Psoas muscle (tissue), 8 donors: ENCODE results near the gene ATP2A3. TPM values are rescaled to one million over a fixed set of nuclear protein-coding genes. Genes with fewer than 3 reads are reported as not detected.

ENCODE experiments used
- ATAC-seq, 4 donors: fragments of 200-7000 bp; cut with Tn5 transposase; one replicate each; pipeline ENCODE4 v1.9.1; 2020; ENCODE audit warnings: moderate library complexity in 3 of 4, mild to moderate bottlenecking in 2 of 4
- DNase-seq, 2 donors: peaks; one replicate each; pipeline ENCODE4 v3.0.0-alpha.2; 2020
- H3K27ac ChIP-seq: fragments of 200-600 bp; one replicate; pipeline ENCODE4 v1.8.0; 2022
- H3K27me3 ChIP-seq, 3 donors: fragments of 200-600 bp in 1 of 3; one replicate each; pipeline versions ENCODE4 v1.6.1 to v1.8.0; 2013 to 2022; ENCODE audit warnings: low read length in 2 of 3, mild to moderate bottlenecking in 2 of 3, moderate library complexity in 1 of 3; ENCODE audit not compliant: insufficient read depth in 3 of 3
- H3K36me3 ChIP-seq, 2 donors: fragments of 200-600 bp in 1 of 2; one replicate each; pipeline versions ENCODE4 v1.6.1 to v1.8.0; 2013 to 2022; ENCODE audit warnings: low read depth in 1 of 2, mild to moderate bottlenecking in 1 of 2, moderate library complexity in 1 of 2; ENCODE audit not compliant: insufficient read depth in 1 of 2
- H3K4me1 ChIP-seq: fragments of 200-600 bp; one replicate; pipeline ENCODE4 v1.8.0; 2022
- H3K4me3 ChIP-seq: fragments of 200-600 bp; one replicate; pipeline ENCODE4 v1.8.0; 2022; ENCODE audit warnings: mild to moderate bottlenecking
- H3K9me3 ChIP-seq: fragments of 200-600 bp; one replicate; pipeline ENCODE4 v1.8.0; 2022
- CTCF ChIP-seq: fragments of 200-600 bp; IDR thresholded peaks from one replicate; pipeline ENCODE4 v1.8.0; 2022; ENCODE audit warnings: antibody characterized with exemption
- WGBS, 3 donors: extraction: QIAGEN DNeasy Blood & Tissue Kit; methylation state at CpG; one replicate each; pipeline versions ENCODE4 v1.1.6 to v1.1.7; 2013; 5-methylcytosine and 5-hydroxymethylcytosine counted together
- intact Hi-C, 2 donors: fragments of 100-400 bp; cut with DNase I; formaldehyde crosslinking; loops; one replicate each; pipeline versions ENCODE4 v1.11.0 to v1.14.2; 2022
- polyA plus RNA-seq, 3 donors: library from polyadenylated mRNA; stranded (reverse); fragments of 200-250 nt; gene quantifications; one replicate each; pipeline ENCODE4 v1.2.3, GENCODE V29; 2013
- total RNA-seq, 4 donors: library from RNA; stranded (reverse); fragmentation: NEBNext Ultra II Directional in 2 of 4; extraction: Animal tissue kit (Norgen Biotek cat#: 25700) in 2 of 4; gene quantifications; one replicate each; pipeline versions ENCODE4 v1.2.1 to v1.2.4, GENCODE V29; 2021 to 2023
- donor health status: healthy with polysubstance abuse.
- donor health status: DM: no; HTN: no; CAD: no; lungs with moderate emphysema.
- donor health status: Bipolar disorder and iron deficiency.
- donor health status: healthy.
- donor health status: DM: yes; HTN: yes; CAD: no.
- donor health status: DM: no; HTN: no; CAD: no.
- donor health status: DM: no; HTN: no; CAD: no.
- donor health status: DM: yes; HTN: yes; CAD: no.

ATP2A3 gene
- total and polyA plus RNA-seq, 7 donors, result 1.2 to 3.8 (median 3.0) TPM

- intact Hi-C loops, result no loop called here
- DNase-seq (no peak), ATAC-seq (no peak)
- no peaks in the 10 kb centered on the region for H3K27me3 ChIP-seq
- no peaks in the 10 kb centered on the region for H3K4me1 ChIP-seq
- WGBS, 3 donors, result 87 to 89% (median 88%) methylated on average over 18 of the region's 18 CpGs
- TF ChIP-seq CTCF, result no peak
- H3K36me3 ChIP-seq, result no peaks in the 10 kb centered on the region
- H3K9me3 ChIP-seq, result no peaks in the 10 kb centered on the region
- H3K4me3 ChIP-seq, result no peak overlapping the region
- H3K27ac ChIP-seq, result no peak overlapping the region
Observed at GRCh38 chr17:3923466-3924190, 40.6 kb downstream of the ATP2A3 start.

GRCh38 chr17:3922765-3923164 is 41.5 kb downstream of the ATP2A3 start:
- whole genome bisulfite sequencing, 3 donors, result 89 to 94% (median 90%) methylated on average over 7 of the region's 7 CpGs
- intact Hi-C loops, result no loop called here
- ATAC-seq, result no peak
- Histone ChIP-seq H3K36me3 (no peaks in the 10 kb centered on the region), H3K27me3 (no peaks in the 10 kb centered on the region), H3K9me3 (no peaks in the 10 kb centered on the region), H3K4me3 (no peak overlapping the region), H3K27ac (no peak overlapping the region), H3K4me1 (no peaks in the 10 kb centered on the region)
- DNase-seq, result no peak
- TF ChIP-seq CTCF, result no peak

DNA sequence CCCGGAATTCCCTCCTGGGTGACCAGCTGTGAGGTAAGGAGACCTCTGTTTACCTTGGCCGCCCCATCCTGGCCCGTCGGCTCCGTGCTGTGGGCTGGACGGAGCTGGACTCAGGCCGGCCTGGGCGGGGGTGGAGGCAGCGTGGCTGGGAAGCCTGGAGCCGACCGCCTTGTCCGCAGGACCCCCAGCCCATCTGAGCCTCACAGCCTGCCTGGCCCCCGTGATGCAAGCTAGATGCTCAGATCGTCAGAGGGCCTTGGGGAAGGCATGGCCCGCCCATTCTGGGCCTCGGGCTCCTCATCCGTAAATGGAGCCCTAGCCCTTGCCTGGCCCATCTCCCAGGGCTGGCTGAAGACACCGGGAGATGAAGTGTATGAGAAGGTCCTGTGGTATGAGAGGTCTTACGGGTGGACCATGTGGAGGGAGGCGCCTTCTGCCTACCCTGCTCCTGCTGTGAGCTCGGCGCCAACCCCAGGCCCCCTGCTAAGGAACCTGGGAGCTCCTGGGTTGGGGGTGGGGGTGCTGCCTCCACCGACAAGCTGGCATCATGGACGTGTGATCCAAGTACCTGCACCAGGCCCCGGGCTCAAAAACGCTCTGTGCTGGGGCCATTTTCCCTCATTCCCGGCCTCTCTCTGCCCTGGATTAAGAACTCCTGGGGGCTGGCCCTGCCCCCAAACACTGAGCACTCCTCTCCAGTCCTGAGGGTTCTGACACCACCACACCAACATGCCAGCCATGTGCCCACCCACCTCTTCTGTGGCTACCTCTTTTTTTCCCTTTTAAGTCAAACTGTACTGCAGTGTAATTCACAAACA is 42.5 kb downstream of the ATP2A3 start:
- Histone ChIP-seq H3K4me1 (no peaks in the 10 kb centered on the region), H3K9me3 (no peaks in the 10 kb centered on the region), H3K4me3 (no peak overlapping the region), H3K36me3 (no peaks in the 10 kb centered on the region), H3K27me3 (no peaks in the 10 kb centered on the region), H3K27ac (no peak overlapping the region)
- ATAC-seq, result peak in 1 of 4 donors; percentile 18
- no peak for TF ChIP-seq CTCF
- intact Hi-C loops, result no loop called here
- 78 to 81% (median 81%) methylated on average over 25 to 27 of the region's 27 CpGs for WGBS, 3 donors
- DNase-seq, result no peak

DNA sequence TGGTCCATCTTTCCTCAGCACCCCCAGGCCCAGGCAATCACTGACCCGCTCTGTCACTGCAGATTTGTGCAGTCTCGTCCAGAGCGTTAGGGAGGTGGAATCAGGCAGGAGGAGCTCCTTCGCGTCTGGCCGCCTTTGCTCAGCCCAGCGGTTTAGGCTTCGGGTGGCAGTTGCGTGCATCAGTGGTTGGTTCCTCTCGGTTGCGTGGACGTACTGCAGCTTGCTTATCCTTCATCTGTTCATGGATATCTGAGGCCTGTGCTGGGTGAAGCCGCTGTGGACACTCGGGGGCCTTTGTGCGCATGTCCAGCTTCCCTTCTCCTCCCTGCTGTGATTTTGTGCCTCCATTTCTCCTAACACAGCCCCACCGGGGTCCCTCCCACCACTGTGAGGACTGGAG is 43.2 kb downstream of the ATP2A3 start:
- Histone ChIP-seq H3K27me3 (no peaks in the 10 kb centered on the region), H3K9me3 (no peaks in the 10 kb centered on the region), H3K36me3 (no peaks in the 10 kb centered on the region), H3K4me1 (no peaks in the 10 kb centered on the region), H3K4me3 (no peak overlapping the region), H3K27ac (no peak overlapping the region)
- intact Hi-C loops, result no loop called here
- TF ChIP-seq CTCF, result no peak
- DNase-seq (no peak), ATAC-seq (no peak)
- 86 to 91% (median 87%) methylated on average over 16 of the region's 16 CpGs for WGBS, 3 donors
